HG03095 (cell line): ENCODE results near the gene GSAP.
A peak's percentile ranks its signal among the peaks of the same experiment; 100 is the strongest.
"Not testable (repeated sequence)": the region's sequence is repeated elsewhere in the genome, so short reads cannot be mapped to it uniquely, and the experiment has no call there.

Experiments used
- ATAC-seq: cut with Tn5 transposase; IDR thresholded peaks from one replicate; pipeline ENCODE4 v1.9.1; 2021; ENCODE audit warnings: moderate library complexity; ENCODE audit not compliant: unreplicated experiment

Gene GSAP

DNA sequence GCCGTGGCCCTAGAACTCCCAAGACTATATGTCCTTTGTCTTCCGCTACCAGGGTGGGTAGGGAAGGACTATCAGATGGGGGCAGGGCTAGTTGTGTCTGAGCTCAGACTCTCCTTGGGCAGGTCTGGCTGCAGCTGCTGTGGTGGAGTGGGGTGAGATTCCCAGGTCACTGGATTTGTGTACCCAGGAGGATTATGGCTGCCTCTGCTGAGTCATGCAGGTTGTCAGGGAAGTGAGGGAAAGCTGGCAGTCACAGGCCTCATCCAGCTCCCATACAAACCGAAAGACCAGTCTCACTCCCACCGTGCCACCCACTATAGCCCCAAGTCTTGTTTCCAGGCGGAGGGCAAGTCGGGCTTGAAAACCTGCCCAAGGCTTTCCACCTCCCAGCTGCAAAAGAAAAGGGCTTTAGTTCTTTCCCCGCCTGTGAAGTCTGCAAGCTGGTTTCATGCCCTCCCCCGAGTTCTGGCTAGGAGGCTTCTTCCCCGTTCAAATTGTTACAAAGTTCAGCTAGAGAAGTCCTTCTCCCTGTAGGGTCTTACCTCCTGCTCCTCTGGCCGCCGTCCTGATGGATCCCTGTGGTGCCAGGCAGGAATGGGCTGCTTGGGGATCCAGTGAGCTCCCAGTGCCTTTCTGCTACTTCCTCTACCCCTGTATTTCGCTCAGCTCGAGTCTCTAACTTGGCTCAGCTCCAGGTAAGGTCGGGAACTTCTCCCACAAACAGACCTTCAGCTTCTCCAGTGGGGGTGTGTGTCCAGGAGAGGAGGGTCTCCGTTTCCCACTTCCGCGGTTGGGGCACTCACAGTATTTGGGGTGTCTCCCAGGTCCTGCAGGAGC is 109.7 kb downstream of the GSAP start:
- ATAC-seq, result no peak

DNA sequence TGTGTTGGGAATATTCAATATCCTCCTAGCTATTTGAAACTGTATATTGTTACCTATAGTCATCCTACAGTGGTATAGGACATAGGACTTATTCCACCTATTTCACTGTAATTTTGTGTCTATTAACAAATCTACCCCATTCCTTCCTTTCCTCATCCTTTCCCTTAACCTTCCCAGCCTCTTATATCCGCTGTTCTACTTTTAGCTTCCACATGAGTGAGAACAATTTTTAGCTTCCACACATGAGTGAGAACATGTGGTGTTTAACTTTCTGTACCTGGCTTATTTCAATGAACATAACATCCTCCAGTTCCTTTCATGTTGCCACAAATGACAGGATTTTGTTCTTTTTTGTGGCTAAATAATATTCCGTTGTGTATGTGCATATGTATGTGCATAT is 120.6 kb downstream of the GSAP start:
- ATAC-seq, result no peak

DNA sequence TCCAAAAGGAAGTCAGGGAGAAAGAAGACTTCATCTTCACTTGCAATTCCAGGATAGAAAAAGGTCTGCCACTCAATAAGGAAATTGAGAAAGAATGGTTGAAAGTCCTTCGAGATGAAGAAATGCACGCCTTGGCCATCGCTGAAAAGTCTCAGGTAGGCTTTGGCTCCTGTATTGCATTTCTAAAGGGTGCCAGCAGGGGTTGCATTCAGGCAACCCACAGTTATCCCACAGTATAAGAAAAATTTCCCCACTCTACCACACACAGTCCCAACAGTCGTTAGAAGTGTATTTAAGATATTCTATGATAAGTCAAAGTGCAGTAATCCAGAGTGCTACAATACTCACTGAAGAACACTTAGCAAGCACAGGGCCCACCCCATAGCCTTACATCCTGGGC is 123.1 kb downstream of the GSAP start:
- no peak for ATAC-seq

DNA sequence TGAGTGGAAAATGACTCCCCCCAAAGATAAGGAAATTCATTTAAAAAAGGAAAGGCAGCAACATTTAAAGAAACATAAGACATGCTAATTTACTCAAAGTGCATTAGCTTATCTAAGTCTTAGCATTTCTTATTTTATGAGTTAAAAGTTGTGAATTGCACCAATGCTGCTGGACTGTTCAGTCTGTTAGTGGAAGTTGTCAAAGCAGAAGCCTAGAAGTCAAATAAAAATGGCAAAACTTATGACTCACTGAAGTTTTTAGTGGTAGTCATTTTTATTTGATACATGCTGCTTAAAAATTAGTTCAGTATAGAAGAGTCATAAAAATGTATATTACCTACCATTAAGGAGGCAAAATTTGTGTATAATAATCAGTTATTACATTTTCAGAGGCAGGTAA is 125.7 kb downstream of the GSAP start:
- no peak for ATAC-seq

DNA sequence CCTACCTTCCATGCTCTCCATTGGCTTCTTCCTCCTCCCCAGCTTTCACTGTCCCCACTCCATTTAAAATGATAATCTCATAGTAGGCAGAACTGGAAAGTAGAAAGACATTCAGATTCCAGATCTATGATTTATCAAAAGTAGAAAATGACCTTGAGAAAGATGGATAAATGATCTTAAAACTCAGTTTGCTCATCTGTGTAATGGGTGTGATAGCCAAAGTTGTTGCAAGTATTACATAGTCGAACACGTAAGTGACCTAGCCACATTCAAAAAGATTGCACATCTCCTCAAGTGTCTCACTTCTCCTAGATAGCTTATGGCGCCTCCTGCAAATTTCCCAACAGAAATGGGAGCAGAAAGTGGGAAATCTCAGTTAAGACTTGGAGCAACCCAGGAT is 126.8 kb downstream of the GSAP start:
- no peak for ATAC-seq

DNA sequence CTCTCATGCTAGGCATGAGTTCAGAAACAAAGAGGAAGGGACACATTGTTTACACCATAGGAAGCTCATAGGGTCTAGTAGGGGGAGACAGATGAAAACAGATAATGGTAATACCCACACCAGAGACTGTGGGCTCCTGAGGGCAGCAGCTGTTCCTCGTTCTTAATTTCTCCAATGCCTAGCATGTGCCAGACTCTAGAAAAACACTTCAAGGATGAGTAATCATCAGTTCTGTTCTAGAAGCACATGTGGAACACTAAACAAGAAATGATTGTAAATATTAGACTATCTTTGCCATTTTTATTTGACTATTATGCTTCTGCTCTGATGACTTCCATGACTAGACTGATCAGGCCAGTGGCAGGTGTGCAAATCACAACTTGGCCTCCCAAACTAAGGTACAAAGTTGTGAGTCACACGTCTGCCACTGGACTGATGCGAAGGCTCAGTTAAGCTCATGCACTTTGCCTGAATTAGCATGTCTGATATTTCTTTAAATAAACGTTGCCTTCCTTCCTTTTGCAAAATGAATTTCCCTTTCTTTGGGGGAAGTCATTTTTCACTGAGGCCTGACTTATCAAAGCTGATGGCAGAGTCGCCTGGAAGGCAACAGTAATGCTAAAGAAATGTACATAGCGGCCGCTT is 127.4 kb downstream of the GSAP start:
- ATAC-seq, result no peak

DNA sequence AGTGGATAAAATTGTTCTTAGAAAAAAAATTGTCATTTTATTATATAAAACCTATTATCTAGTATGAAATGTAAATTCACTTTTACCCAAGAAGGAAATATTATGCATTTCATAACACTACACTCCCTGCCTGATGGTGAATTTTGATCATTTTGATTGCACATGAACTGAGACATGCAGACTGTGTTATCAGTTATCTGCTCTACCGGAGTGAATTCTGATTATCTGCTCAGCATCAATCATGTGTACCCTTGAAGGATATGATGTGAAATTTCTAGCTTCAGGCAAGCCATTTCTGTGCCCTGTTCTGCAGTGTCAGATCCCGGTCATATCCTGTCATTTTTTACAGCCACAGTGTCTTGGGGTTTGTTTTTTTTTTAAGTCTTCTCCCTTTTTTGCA is 131.5 kb downstream of the GSAP start:
- ATAC-seq, result no peak

DNA sequence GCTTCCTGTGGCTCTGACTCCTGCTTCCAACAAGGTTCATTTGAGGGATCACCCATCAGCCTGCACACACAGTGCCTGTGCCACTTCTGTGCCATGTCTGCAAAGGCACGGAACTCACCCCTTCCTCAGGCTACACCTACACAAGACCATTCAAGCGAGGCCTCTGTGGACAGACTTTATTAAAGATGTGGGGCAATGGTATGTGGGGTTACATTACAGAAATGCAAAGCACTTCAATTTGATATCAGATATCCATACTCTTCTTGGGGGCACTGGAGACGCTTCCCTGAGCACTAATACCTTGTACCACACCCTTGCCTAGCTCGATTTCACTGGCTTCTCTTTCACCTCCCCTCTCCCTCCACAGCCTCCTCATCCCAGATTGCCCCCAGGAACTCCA is 132.1 kb downstream of the GSAP start:
- ATAC-seq, result no peak

DNA sequence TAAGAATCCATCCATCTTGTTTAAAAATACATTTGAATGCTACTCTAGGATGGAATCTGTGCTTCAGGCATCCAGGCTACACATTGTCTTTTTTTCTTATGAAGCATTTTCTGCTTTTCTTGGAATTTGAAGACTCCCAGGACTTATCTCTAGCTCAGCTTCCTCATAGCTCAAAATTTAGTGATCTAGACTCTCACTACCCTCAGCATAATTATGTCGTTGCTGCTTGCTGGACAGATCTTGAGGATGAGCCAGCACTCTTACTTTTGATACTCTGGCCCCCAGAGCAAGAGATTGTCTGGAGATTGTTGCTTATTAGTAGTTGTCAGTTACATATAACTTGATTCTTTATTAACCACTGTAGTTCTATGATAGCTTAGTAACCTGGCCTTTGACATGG is 133.3 kb downstream of the GSAP start:
- ATAC-seq, result no peak

DNA sequence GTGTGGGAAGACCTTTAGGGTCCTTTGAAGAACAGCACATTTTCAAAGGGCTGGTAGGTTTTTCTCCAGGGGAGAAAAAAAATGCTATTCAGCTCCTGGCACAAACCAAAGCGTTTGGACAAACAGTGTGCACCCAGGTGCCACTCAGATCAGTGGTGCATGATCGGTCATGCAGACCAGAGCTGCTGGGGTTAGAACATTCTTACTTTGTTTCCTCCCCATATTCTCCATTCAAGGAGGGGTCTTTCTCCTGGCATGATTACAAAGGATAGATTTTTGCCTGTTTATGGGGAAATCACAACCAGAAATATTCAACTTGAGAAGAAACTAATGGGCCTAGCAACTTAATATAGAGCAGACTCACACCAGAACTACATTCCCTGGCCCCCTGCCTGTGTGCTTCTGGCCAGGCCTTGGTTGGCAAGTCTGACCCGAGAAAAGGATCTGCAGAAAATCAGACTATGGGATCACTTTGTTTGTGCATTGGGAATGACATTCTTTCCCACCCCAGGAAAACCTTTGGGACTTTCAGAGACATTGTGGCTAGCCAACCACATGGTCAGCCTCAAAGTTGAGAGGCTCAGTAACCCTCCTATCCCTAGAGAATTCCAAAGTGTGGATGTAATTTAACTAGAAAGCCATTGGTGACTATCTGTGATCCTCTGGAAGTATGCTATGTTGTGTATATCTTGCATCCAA is 134.2 kb downstream of the GSAP start:
- ATAC-seq, result no peak

DNA sequence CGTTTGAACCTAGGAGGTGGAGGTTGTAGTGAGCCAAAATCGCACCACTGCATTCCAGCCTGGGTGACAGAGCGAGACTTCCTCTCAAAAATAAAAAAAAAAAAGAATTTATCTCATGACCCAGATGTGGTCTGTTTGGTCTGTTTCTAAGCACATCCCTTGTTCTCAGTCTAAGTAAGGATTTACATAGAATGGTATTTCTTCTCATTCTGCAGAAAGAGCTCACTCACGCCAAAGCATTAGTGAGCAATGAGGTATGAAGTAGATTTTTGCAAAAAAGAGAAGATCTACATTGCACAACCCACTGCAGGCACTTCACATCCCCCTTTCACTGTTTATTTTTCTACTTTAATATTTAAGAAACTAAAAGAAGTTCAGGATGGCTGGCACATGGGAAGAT is 140.0 kb downstream of the GSAP start:
- no peak for ATAC-seq

DNA sequence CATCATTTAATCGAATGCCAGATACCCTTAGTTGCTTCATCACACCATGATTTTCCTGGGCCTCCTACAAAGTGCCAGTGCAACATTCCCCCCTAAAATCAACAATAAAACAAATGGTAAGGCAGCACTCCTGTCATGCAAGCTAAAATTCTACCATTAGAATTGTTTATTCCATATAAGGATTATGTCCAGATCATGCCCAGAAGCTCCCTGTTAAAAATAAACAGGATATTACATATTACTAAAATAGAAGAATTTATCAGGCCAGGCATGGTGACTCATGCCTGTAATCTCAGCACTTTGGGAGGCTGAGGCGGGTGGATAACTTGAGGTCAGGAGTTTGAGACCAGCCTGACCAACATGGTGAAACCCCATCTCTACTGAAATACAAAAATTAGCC is 140.5 kb downstream of the GSAP start:
- ATAC-seq, result not testable (repeated sequence)

DNA sequence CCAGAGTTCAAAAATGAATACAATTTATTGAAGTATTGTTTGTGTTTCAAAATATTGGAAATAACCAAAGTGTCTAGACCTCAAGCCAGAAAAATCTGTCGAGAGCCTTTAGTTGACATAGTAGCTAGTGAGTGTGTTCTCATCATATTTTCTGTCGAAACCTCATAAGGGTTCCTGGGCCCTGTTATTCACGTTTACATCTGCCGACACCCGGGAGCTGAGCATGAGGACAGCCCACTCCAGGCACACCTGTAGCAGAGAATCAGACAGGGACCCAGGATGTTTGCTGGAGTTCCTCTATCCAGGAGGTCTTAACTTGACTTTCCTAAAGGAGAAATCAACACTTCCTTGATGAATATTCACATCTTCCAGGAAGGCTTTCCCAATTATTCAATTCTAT is 144.4 kb downstream of the GSAP start:
- no peak for ATAC-seq

DNA sequence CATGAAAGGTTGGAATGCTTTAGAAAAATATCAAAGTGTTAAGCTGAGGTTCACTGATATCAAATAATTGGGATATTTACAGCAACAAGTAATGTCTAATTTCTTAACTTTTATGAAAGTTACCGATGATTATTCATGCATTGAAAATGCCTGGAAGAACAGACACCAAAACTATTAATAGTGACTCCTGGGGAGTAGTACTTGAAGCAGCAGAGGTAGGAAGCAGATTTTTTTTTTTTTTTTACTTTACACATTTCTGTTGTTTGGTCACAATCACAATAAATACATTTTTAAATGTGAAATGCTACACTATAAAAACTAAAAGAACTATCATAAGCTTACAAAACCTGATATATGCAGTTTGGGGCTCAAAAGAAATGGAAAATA is 146.1 kb downstream of the GSAP start:
- no peak for ATAC-seq

DNA sequence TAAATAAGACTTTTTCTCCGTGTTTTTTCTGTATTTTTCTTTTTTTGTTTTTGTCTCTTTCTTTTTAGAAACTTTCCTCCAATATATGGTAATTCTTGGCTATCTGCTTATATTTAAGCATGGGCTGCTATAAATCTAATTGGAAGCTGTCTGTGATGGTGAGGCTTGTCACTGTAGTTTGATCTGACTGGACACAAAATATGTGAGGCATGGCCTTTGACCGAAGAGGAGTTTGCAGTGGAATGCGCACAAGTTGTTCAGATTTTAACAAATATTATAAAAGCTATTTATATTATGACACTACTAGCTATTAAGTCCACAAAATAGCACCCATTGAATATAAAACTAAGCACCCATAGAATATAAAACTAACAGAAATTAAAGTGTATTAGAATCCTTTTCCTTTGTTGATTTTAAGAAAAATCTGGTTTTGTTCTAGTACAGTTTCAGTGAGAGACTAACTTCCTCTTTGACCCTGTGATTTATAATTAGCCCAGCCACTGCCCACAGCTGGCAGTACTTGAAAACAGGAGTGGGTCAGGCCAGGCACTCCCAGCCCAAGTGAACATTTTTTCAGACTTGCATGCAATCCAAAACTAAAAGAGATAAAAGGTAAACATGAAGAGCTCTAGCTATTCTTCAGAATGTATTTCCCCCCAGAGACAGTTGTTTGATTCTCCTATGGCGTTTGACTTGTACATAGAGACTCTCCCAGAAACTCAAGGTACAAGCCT is 146.6 kb downstream of the GSAP start:
- ATAC-seq, result peak; percentile 56

DNA sequence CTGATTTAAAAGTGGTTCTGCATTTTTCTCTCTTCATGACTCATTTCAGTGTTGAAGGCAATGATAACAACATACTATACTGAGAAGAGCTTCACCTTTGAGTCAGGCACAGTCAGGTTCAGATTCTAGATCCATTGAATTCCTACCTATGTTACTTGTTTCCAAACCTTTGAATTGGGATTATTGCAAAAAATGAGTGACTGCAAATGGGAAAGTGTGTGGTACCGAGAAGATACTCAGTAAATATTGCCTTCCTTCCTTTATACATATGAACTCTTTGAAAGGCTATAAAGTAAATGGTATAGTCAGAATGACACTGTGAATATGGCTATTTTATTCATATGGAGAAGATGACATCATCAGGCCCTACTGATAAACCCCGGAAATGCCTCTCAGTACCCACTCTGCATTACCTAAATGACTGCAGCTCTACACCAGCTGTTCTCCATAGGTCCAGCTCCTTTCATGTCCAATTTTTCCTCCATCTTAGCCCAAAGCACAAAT is 149.8 kb downstream of the GSAP start:
- ATAC-seq, result peak; percentile 90

DNA sequence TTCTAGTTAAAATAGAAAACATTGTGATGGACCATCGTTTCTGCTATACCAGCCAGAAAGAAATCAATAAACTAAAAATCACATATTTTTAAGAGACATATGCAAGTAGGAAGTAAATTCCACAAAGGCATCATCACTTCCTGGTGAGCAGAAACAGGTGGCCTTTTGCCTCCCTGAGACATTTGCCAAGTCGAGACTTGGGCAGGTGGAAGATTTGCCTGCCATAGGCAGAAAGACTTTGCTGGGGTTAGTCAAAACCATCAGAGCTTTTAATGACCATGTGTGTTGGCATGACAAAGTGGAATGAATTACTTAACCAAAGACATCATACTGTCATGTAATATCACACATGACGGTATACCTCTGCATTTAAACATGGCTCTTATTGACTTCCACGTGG is 150.5 kb downstream of the GSAP start:
- no peak for ATAC-seq

DNA sequence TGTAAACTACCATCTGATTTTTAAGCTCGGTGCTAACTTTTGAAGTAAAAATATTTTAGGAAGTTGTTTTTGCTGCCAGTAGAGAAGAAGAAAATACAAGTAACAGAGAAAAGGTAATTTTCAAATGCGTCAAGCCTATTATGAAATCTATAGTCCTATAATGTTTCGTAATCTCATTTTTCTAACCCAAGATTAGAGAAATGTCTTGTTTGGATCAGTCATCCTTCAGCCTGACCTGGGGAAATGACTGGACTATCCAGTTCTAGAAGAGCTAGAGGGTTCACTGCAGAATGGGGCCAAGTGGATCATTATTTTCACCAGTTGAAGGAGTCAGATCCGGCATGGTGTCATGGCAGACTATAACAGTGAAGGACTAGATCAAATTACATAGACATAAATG is 153.8 kb downstream of the GSAP start:
- no peak for ATAC-seq
